COLO668 (cell line): ENCODE measurements around the gene KYAT1.
"Not testable (repeated sequence)": the region's sequence is repeated elsewhere in the genome, so short reads cannot be mapped to it uniquely, and the experiment has no call there.

ENCODE experiments used
- DNase-seq: peaks from one replicate; lab custom pipeline; 2025; ENCODE audit not compliant: unreplicated experiment; lab: John Stamatoyannopoulos, UW

The KYAT1 gene

GRCh38 chr9:128820665-128821583 is 60.8 kb downstream of the KYAT1 start:
- no peak for DNase-seq

GRCh38 chr9:128819716-128820664 is 61.8 kb downstream of the KYAT1 start:
- peak; percentile 9 for DNase-seq

GRCh38 chr9:128818839-128819715 is 62.7 kb downstream of the KYAT1 start:
- peak; percentile 75 for DNase-seq

- peak; percentile 98 for DNase-seq
These were observed 63.5 kb downstream of the KYAT1 start, which contains the start of gene ENDOG for GRCh38 chr9:128818099-128818838. ENDOG (plus strand) TSS chr9:128818500; CDS start chr9:128818685, 185 bp downstream.

- DNase-seq, result no peak
These were observed 70.9 kb downstream of the KYAT1 start for GRCh38 chr9:128810873-128811272.

- no peak for DNase-seq
These were observed 71.9 kb downstream of the KYAT1 start for GRCh38 chr9:128809831-128810230.

GRCh38 chr9:128809036-128809599 is 72.6 kb downstream of the KYAT1 start:
- DNase-seq, result no peak

GRCh38 chr9:128808543-128808942 is 73.2 kb downstream of the KYAT1 start:
- DNase-seq, result no peak

- DNase-seq, result no peak
These were observed 73.9 kb downstream of the KYAT1 start for GRCh38 chr9:128807827-128808226.

GRCh38 chr9:128805661-128806060 is 76.1 kb downstream of the KYAT1 start:
- no peak for DNase-seq

GRCh38 chr9:128802482-128802881 is 79.3 kb downstream of the KYAT1 start:
- no peak for DNase-seq

GRCh38 chr9:128800061-128800460 is 81.7 kb downstream of the KYAT1 start:
- no peak for DNase-seq

GRCh38 chr9:128798896-128799295 is 82.9 kb downstream of the KYAT1 start:
- DNase-seq, result no peak

- not testable (repeated sequence) for DNase-seq
These were observed 86.8 kb downstream of the KYAT1 start for GRCh38 chr9:128794961-128795360.

GRCh38 chr9:128792978-128793686 is 88.6 kb downstream of the KYAT1 start:
- no peak for DNase-seq

GRCh38 chr9:128792134-128792533 is 89.6 kb downstream of the KYAT1 start:
- no peak for DNase-seq

- no peak for DNase-seq
These were observed 91.2 kb downstream of the KYAT1 start for GRCh38 chr9:128790536-128790935.

- DNase-seq, result no peak
These were observed 93.3 kb downstream of the KYAT1 start for GRCh38 chr9:128788445-128788844.

- DNase-seq, result no peak
These were observed 94.1 kb downstream of the KYAT1 start for GRCh38 chr9:128787659-128788058.
